ENCODE results near the gene CNTN5.

CNTN5 gene

DNA sequence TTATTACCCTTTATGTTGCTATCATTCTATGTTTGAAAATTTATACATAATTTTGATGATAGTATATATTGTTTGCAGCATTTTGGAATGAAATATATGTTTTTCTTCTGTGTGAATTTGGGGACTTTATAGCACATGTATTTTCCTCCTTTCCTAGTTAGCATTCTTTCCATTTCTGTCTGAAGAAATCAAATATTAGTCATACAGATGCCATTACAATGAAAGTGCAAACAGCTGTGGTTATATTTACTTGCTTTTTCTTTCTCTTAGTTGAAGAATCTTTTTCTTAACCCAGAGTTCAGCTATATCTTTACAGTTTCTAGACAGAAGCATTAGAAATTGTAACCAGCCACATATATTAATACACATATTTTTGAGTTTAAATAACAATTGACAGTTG is 913.3 kb downstream of the CNTN5 start:
- DNase-seq (ENCODE audit: low spot score): no peak

DNA sequence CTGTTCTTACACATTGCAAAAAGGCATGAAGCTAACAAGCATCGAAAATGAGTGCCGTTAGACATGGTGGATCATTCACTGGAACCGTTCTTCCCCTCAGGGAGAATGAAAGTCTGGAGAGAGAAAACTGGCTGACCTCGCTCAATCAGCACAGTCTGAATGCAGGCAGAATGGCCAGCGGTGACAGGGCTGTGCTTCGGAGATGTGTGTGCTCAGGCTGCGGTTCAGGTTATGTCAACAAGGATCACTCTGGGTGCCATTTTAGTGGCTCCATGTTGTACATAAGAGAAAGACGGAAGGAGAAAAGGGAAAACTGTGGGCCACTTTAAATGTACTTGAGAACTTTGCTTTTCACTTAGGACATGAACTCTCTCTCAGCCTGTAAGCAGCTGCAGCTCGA is 916.6 kb downstream of the CNTN5 start:
- DNase-seq (ENCODE audit: low spot score): no peak

DNA sequence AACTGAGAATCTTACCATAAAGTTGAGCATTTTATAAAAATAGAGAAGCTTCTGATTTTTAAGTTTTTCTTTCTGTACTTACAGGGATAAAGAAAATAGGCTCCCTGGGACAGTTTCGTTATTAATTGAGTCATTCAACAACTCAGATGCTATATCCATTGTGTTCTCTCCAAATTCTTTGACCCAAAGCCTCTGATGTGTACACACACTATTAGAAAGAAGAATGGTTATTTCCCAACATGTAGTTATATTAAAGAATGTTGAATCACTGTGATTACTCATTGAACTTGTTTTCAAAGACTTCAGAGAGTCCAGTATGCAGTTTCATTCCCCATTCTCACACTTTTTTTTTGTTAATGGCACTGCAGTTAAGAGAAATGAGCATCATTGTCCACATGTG is 932.1 kb downstream of the CNTN5 start:
- DNase-seq (ENCODE audit: low spot score): no peak

DNA sequence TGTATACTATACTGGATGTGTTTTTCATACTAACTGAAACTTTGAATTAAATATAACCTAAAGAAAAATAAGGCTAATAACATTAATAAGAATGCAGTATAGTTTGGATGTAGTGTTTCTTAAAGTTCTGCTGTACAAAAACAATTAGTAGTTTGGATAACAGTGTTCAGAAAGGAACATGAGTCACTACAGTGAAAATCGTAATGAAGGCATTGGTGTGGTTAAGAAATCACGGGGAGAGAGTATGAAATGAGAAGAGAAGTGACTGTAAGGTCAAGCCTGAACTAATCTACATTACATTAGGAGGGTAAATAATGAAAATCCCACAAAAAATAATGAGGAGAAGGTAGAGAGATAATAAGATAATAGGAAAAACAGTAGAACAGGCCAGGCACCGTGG is 939.8 kb downstream of the CNTN5 start:
- DNase-seq (ENCODE audit: low spot score): no peak

DNA sequence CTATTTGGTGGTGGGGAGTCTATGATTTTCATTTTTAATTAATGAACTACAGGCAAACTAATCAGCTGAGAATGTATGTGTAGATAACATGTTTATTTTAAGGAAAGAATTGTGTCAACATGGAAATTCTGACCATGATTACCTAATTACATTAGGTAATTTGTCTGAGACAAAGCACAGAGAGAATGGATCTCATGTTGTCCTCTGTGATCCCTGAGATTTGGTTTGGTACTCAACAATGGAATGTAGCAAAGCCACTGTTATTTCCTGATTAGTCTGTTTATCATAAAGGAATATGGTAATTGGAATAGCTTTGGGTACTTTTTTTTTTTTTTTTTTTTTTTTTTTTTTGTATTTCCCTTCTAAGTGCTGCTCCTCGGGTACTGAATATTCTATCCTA is 947.6 kb downstream of the CNTN5 start:
- DNase-seq (ENCODE audit: low spot score): no peak

DNA sequence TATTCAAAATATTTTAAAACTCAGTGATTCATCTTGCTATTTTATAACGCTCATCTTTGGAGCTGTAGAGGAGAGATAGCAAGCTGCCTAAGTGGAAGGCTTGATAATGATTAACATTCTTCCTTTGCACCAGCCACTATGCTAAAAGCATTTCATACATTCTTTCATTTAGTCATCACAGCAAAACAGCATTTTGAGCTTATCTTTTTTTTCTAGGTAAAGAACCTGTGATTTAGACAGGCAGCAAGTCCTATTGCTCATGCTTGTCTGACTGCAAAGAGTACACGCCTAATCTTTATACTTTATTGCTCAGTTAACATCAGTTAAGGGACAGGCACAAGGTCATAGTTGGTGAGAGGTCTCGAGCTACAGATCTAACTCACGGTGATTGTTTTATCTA is 953.2 kb downstream of the CNTN5 start:
- DNase-seq (ENCODE audit: low spot score): no peak

DNA sequence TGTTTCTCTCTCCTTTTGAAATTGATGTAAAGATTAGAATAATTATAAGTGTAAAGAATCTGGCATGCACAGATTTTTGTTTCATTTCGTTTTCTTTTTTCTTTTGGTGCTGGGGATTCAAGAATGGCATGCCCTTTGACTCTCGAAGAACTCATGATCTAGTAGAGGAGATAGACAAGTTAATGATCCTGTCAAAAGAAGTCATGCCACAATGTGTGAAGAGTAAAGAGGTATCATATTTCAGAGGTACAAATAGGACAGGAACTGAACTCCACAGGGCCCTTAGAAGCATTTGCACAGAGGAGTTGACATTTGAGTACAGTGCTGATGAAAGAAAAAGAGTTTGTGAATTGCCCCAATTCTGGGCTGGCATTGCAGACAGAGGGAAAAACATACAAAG is 958.3 kb downstream of the CNTN5 start:
- no peak for DNase-seq (ENCODE audit: low spot score)

DNA sequence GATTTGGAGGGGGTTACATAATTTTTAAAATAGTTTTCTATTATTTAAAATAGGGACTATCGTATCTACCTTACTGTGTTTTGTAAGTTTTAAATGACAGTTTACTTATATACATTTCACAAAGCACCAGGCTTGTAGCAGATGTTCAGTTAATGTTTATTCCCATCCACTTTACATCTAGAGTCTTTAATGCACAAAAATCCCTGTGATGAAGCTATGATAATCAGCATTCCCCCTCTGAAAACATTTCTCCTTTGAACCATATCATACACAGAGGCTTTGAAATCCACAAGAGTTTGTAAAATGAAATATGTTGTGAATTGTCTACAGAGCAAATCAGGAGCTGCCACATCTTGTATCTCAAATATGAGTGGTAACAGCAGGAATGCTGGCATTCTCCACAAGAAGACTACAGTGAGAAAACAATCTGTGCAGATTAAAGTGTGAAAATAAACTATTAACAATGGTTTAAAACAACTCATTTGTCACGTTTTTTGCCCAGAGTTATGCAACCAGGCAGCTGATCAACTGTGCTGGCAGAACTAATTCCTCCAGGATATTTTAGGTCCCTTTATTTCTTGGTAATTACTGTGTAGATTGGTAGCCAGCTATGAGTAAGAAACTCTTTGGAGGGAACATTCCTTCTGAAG is 967.2 kb downstream of the CNTN5 start:
- DNase-seq (ENCODE audit: low spot score): no peak

DNA sequence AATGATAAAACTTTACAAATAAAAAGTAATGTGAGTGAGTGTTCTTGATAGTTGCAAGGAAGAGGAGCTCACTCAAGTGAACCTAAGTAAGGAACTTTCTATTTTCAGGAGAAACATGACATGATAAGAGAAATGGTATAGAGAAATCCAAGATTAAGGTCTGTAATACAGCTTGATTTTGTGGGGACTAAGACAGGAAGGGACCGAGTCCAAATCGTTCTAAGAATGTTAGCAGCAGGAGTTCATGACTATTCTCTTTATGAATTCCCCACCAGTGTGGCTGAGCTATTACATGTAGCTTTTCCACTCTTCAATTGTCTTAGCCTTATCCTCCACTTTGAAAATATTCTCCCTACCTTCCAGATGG is 967.7 kb downstream of the CNTN5 start:
- DNase-seq (ENCODE audit: low spot score): no peak

DNA sequence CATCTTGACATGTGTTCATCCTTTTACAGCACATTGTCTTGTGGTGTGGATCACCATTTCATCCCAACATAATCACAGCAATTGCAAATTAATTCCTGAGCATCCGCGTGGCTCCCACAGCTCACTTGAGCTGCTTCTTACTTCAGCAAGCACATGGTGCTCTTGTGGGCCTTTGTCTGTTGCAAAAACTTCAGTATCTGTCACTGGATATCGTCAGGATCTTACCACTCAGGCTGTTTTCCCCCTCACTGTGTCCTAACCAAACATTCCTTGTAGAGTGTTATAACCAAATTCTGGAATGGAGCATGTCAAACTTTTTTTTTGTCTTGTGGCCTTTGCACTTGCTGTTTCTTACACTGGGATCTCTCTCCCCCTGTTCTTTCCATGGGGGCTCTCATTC is 983.2 kb downstream of the CNTN5 start:
- DNase-seq (ENCODE audit: low spot score): no peak

DNA sequence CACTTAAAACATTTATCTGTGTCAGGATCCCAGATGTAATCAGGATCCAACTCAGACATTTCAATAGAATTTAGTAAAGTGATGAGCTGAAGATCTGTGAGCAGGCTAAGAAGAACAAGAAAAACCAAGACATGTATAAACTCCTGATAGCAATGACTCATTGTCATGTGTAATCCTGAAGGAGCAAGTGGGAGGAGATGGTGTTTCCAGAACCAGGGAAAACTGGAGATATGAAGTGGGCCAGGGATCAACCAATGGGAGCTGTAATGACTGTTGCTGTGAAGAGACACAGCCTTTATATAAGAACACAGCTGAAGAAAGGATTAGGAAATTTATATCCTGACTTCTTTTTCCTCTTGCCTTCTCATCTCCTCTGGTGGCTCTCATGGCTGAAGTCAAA is 983.8 kb downstream of the CNTN5 start:
- no peak for DNase-seq (ENCODE audit: low spot score)

DNA sequence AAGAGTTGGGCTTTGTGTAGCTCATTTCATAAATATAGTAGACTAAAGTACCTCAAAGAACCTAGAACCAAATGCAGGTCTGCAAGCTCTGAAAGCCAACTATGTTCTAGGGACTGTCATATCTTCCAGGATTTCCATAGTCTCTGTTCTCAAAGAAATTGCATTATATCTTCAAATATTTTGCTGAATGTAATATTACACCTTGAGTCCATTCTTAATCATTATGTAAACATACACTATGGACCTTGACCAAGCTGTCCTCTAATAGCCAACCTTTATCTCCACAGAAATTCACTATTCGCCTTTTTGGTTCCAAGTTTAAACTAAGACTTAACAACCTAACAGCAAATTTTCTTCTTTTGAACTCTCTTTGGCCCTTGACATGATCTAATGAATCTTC is 987.7 kb downstream of the CNTN5 start:
- DNase-seq (ENCODE audit: low spot score): no peak

DNA sequence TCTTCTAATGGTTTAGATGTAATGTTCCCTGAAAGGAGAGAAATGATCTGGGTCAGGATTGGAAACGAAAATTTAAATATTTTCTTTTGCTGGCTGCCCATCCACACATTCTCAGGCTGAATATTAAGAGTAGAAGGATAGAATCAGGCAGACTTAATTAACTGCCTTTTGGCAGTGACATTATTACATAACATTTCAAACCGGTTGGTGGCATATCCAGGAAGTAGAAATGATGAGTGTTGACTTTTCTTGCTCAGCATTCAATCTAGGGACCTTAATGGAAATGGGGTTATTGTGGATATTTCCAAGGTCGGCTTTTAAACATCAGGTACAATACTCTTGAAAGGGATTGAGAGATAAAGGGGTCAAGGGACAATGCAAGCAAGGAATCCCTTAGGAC is 989.0 kb downstream of the CNTN5 start:
- DNase-seq (ENCODE audit: low spot score): no peak

DNA sequence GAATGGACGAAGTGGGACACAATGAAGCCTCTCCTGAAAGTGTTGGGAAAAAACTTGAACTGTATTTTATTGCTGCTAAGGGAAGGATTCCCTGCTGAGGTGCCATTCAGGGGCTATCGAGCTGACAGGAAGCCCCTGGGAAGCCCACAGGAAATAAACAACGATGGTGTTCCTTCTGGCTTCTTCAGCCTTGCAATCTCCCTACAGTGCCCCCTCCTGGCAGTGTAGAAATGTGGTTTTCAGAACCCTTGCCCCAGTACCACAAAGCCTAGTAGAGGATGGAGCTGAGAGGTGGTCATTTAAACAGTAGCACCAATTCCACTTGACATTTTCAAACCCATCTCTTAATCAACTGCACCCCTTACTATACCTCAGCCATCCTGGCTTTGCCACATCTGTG is 989.6 kb downstream of the CNTN5 start:
- DNase-seq (ENCODE audit: low spot score): no peak

DNA sequence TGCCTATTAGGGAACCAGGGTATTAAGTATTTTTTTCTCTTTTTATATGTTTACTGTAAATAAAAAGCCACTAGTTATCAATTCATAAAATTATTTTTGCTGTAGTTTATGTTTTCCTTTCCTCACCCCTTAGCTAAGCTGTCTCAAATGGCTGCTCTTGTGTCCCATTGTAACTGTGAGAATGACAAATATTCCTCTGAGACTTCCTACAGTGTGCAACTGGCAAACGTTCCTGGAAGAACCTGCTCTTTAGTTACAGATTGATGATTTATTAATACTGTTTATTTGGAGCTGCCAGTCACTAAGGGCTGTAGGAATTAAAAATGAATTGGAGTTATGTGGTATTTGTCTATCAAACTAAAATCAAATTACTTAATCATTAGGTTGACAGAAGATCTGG is 990.9 kb downstream of the CNTN5 start:
- DNase-seq (ENCODE audit: low spot score): no peak

DNA sequence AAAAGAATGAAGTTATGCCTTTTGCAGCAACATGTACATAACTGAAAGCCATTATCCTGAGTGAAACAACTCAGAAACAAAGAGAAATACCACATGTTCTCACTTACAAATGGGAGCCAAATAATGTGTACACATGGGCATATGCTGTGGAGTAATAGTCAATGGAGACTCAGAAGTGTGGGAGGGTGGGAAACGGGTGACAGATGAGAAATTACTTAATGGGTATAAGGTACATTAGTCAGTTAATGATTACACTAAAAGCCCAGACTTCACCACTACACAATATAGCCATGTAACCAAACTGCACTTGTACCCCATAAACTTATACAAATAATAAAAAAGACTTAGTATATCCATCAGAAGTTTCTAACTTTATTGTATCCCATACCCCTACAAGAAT is 992.3 kb downstream of the CNTN5 start:
- no peak for DNase-seq (ENCODE audit: low spot score)

DNA sequence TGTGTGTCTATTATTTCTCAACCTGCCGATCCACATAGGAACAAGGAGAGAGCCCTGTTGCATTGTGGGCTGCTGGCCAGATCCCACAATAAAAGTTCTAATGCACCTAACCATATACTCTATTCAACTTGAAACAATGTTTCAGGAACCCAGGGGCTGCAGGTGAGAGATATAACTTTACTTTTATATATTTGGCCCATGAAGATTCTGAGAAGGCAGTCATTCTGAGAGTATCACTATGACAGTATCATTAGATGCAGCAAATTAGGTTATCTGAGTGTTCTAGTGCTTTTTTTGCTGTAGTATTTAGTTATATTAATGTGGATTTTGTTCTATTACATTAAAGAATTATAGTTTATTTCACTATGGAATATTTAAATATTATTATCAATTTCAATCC is 1011.2 kb downstream of the CNTN5 start:
- no peak for DNase-seq (ENCODE audit: low spot score)

DNA sequence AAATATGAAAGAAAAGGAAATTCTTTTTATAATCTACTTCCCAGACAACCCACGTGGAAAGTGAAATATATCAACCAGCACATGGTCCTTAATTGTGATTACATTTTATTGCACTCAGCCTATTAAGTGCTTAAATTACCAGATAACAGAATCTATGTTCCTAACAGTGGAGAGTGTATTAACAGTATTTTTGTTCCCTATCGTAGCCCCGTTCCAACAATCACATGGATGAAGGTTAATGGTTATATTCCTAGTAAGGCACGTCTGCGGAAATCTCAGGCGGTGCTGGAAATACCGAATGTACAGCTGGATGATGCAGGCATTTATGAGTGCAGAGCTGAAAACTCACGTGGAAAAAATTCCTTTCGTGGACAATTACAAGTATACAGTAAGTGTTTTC is 1040.3 kb downstream of the CNTN5 start:
- DNase-seq (ENCODE audit: low spot score): no peak

DNA sequence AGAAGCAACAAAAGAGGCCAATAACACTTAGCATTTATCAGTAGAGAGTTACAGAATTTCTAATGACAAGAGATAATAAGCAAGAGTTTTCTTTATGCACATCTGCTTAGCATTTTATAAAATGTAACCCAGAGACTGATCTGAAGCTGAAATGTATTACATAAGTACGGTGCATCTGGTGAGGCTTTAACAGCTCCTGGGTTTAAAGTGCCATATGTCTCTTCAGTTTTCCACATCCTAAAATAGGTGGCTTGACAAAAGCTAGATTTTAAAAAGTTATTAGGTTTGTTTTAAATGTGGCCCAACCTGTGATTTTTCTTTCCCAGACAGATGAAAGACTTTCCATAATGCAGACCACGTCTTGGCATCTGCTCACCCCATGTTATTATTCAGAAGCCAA is 1045.7 kb downstream of the CNTN5 start:
- no peak for DNase-seq (ENCODE audit: low spot score)

DNA sequence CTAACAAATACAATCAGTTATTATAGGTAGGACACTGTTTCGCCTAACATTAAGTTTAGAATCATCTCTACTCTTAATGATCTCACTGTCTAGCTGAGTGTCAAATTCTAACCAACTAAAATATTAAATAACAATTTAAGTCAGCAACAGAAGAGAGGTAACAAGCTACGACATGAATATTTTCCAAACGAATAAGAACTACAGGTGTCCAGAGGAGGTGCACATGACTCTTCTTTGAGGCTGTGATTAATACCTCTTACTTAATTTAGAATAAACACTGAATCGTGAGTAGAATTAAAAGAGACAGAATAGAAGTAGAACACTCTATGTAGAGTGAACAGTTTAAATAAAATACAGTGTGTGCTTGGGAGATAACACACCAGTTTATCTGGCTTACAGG is 1047.4 kb downstream of the CNTN5 start:
- no peak for DNase-seq (ENCODE audit: low spot score)

DNA sequence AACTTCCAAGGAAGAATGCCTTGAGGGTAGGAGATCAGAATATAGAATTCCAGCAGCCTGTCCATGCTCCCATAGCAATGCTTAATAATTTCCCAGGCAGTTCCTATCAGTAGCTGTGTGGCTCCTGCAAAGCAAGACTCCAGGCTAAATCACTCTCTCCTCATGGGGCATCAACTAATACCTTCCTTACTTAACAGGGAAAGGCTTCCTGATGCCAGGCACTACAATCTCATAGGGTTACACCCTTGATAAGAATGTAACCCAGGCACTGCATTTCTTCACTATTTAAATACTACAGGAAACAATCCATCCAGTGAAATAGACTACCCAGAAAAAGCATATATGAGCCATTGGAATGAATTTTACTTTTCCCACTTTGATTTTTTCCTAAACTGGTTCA is 1051.4 kb downstream of the CNTN5 start:
- no peak for DNase-seq (ENCODE audit: low spot score)

DNA sequence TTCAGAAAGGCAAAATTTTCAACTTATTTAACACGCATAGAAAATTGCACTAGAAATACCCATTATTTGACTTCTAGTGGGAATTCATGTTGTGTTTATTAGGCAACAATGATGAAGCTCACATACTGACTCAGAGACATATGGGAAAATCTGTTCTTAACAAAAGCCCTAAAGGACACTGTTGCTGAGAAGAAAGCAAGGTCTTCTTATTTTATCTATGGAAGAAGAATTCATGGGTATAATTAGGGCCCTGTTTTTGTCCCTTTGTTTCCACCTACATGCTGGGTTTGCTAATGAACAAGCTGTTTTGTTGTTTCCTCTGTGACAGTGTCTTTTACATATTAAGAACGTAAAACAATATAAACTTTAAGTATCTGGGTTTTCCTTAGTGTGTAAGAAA is 1059.6 kb downstream of the CNTN5 start:
- DNase-seq (ENCODE audit: low spot score): no peak

DNA sequence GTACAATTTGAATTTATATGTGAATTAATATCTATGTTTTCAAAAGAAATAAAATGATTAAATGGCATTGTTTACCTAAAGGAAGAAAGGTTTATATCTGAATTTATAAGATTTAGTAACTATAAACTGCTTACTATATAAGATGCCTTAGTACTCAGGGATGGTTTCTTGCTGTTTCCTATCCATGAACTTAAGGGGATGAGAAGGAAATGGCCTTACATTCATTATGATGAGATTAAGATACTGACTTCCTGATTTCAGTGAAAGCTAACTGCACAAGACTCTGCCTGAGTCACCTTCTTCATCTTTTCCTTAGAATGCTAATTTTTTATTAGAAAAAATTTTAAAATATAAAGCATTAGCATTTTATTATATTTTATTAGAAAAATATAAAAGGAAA is 1060.1 kb downstream of the CNTN5 start:
- DNase-seq (ENCODE audit: low spot score): no peak

DNA sequence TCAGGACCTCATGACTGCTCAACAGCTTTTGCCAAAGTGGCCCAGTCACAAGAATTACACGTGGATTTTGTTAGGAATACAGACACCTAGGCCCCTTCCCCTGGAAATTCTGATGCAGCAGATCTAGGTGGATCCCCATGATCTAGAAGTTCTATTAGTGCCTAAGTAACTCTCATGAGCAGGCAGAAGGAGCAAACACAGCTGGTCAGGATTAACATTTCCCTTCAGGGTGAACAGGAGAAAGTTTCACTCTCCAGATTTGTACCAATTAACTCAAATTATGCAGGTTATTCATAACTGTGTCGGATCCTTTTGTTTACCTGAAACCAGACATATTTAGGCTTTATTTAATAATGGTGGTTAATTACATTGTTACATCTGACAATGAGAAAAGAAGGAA is 1072.9 kb downstream of the CNTN5 start:
- DNase-seq (ENCODE audit: low spot score): no peak

Data from globus pallidus (tissue), 1 donor.